ENCODE results near the gene SERINC5.
A peak's percentile ranks its signal among the peaks of the same experiment; 100 is the strongest.

The SERINC5 gene

DNA sequence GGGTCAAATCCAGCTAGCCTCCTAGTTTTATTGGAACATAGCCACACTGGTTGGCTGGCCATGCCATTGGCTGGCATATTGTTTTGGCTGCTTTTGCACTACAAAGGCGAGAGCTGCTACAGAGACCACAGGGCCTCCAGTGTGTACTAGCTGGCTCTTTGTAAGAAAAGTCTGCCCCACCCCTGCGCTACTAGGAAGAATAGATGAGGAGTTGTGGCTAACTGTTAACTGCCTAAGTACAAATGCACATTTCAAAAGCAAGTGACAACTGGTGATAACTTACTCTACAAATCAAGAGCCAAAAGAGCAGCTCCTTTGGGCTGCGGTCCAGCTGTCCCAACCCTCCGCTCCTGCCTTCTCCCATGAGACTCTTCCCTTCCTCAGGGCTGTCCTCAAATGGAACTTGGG lies 63.9 kb downstream of the SERINC5 start:
- Histone ChIP-seq H4K8ac (ENCODE audit: low read depth, low read length) (no peak overlapping the region), H3K36me3 (replicated peaks in 1 of 2; ENCODE audit: control insufficient read depth in 2 of 2, insufficient read depth in 2 of 2, low read length in 2 of 2) (no peaks in the 10 kb centered on the region), H3K9me3 (replicated peaks in 1 of 2; ENCODE audit: control insufficient read depth in 2 of 2, insufficient read depth in 1 of 2, low read depth in 1 of 2, low read length in 2 of 2) (no peaks in the 10 kb centered on the region), H3K27ac (replicated peaks; ENCODE audit: low read length) (peak overlapping the region; percentile 8), H2BK12ac (ENCODE audit: low read length) (no peak overlapping the region), H3K79me1 (ENCODE audit: low read depth, low read length) (peaks cover 4% of the 10 kb centered on the region), H3K4me1 (ENCODE audit: control insufficient read depth in 2 of 2, insufficient read depth in 1 of 2, low read depth in 1 of 2, low read length in 2 of 2) (peaks cover 33 to 37% of the 10 kb centered on the region in 2 donors), H3K14ac (ENCODE audit: low read length) (no peak overlapping the region), H3K4me3 (ENCODE audit: low read length in 2 of 2) (no peak overlapping the region), H3K9ac (ENCODE audit: low read depth, low read length, poor library complexity) (no peak overlapping the region), H2AFZ (ENCODE audit: low read length) (no peak overlapping the region), H3K18ac (ENCODE audit: low read length) (no peak overlapping the region), H3K23ac (ENCODE audit: low read depth, low read length, poor library complexity) (no peak overlapping the region), H2BK15ac (ENCODE audit: low read length) (no peak overlapping the region), H3K4ac (ENCODE audit: low read length) (no peak overlapping the region), H2BK120ac (ENCODE audit: low read depth, low read length) (no peak overlapping the region), H4K91ac (ENCODE audit: low read depth, low read length, poor library complexity) (no peak overlapping the region), H3K4me2 (ENCODE audit: insufficient read depth, low read length, poor library complexity, severe bottlenecking) (no peak overlapping the region), H3K27me3 (ENCODE audit: control insufficient read depth in 3 of 3, insufficient read depth in 3 of 3, low read depth in 1 of 3, low read length in 3 of 3) (peaks cover 0 to 67% (median 0%) of the 10 kb centered on the region in 3 experiments), H2BK5ac (ENCODE audit: low read length) (no peak overlapping the region), H2AK5ac (ENCODE audit: low read depth, low read length) (no peak overlapping the region)
- no peak for DNase-seq (ENCODE audit: low spot score)
- no CpG with 5 or more reads among the region's 4 CpGs for WGBS, 2 donors (ENCODE audit: extremely low coverage in 2 of 2, insufficient read length in 2 of 2, insufficient replicate concordance in 1 of 2)

GRCh38 chr5:80191397-80191796 lies 64.5 kb downstream of the SERINC5 start:
- H3K9me3 ChIP-seq (replicated peaks in 1 of 2; ENCODE audit: control insufficient read depth in 2 of 2, insufficient read depth in 1 of 2, low read depth in 1 of 2, low read length in 2 of 2): no peaks in the 10 kb centered on the region
- WGBS, 2 donors (ENCODE audit: extremely low coverage in 2 of 2, insufficient read length in 2 of 2, insufficient replicate concordance in 1 of 2): no CpG with 5 or more reads among the region's 4 CpGs
- no peak overlapping the region for H2BK120ac ChIP-seq (ENCODE audit: low read depth, low read length)
- H3K9ac ChIP-seq (ENCODE audit: low read depth, low read length, poor library complexity): no peak overlapping the region
- no peak overlapping the region for H3K4me3 ChIP-seq (ENCODE audit: low read length in 2 of 2)
- no peak overlapping the region for H3K18ac ChIP-seq (ENCODE audit: low read length)
- peaks cover 33 to 37% of the 10 kb centered on the region in 2 donors for H3K4me1 ChIP-seq (ENCODE audit: control insufficient read depth in 2 of 2, insufficient read depth in 1 of 2, low read depth in 1 of 2, low read length in 2 of 2)
- H2BK12ac ChIP-seq (ENCODE audit: low read length): no peak overlapping the region
- no peak overlapping the region for H4K91ac ChIP-seq (ENCODE audit: low read depth, low read length, poor library complexity)
- no peak overlapping the region for H2AFZ ChIP-seq (ENCODE audit: low read length)
- no peak overlapping the region for H3K27ac ChIP-seq (replicated peaks; ENCODE audit: low read length)
- H3K79me1 ChIP-seq (ENCODE audit: low read depth, low read length): peaks cover 4% of the 10 kb centered on the region
- no peak overlapping the region for H2BK5ac ChIP-seq (ENCODE audit: low read length)
- no peak overlapping the region for H4K8ac ChIP-seq (ENCODE audit: low read depth, low read length)
- no peak for DNase-seq (ENCODE audit: low spot score)
- H3K23ac ChIP-seq (ENCODE audit: low read depth, low read length, poor library complexity): no peak overlapping the region
- H3K14ac ChIP-seq (ENCODE audit: low read length): no peak overlapping the region
- no peak overlapping the region for H2AK5ac ChIP-seq (ENCODE audit: low read depth, low read length)
- no peak overlapping the region for H3K4me2 ChIP-seq (ENCODE audit: insufficient read depth, low read length, poor library complexity, severe bottlenecking)
- H3K27me3 ChIP-seq (ENCODE audit: control insufficient read depth in 3 of 3, insufficient read depth in 3 of 3, low read depth in 1 of 3, low read length in 3 of 3): peaks cover 0 to 70% (median 0%) of the 10 kb centered on the region in 3 experiments
- H2BK15ac ChIP-seq (ENCODE audit: low read length): no peak overlapping the region
- no peak overlapping the region for H3K4ac ChIP-seq (ENCODE audit: low read length)
- H3K36me3 ChIP-seq (replicated peaks in 1 of 2; ENCODE audit: control insufficient read depth in 2 of 2, insufficient read depth in 2 of 2, low read length in 2 of 2): no peaks in the 10 kb centered on the region

DNA sequence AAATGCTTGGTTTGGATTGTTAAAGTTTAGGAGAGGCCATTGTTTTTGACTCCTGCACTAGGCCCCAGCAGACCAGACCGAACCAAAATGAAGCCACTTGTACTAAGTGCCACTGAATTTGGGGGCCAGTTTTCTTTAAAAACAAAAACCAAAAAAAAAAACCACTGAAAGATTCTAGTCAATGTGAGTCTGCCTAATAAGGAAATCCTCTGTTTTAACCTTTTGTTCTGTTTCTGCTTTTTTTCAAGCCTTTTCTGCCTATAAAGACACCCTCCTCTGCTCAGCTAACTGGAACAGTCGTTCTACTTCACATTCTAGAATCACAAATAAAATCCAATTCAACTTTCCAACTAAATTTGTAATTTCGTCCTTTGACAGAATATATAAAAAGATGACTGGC lies 64.9 kb downstream of the SERINC5 start:
- no peak overlapping the region for H2BK15ac ChIP-seq (ENCODE audit: low read length)
- no peak overlapping the region for H4K91ac ChIP-seq (ENCODE audit: low read depth, low read length, poor library complexity)
- WGBS, 2 donors (ENCODE audit: extremely low coverage in 2 of 2, insufficient read length in 2 of 2, insufficient replicate concordance in 1 of 2): no CpG with 5 or more reads among the region's 3 CpGs
- no peak for DNase-seq (ENCODE audit: low spot score)
- no peak overlapping the region for H2BK5ac ChIP-seq (ENCODE audit: low read length)
- H2BK120ac ChIP-seq (ENCODE audit: low read depth, low read length): no peak overlapping the region
- no peak overlapping the region for H3K4ac ChIP-seq (ENCODE audit: low read length)
- H3K4me1 ChIP-seq (ENCODE audit: control insufficient read depth in 2 of 2, insufficient read depth in 1 of 2, low read depth in 1 of 2, low read length in 2 of 2): peaks cover 32 to 37% of the 10 kb centered on the region in 2 donors
- no peaks in the 10 kb centered on the region for H3K9me3 ChIP-seq (replicated peaks in 1 of 2; ENCODE audit: control insufficient read depth in 2 of 2, insufficient read depth in 1 of 2, low read depth in 1 of 2, low read length in 2 of 2)
- H3K4me2 ChIP-seq (ENCODE audit: insufficient read depth, low read length, poor library complexity, severe bottlenecking): no peak overlapping the region
- H2AK5ac ChIP-seq (ENCODE audit: low read depth, low read length): no peak overlapping the region
- no peak overlapping the region for H4K8ac ChIP-seq (ENCODE audit: low read depth, low read length)
- H3K18ac ChIP-seq (ENCODE audit: low read length): no peak overlapping the region
- H3K27me3 ChIP-seq (ENCODE audit: control insufficient read depth in 3 of 3, insufficient read depth in 3 of 3, low read depth in 1 of 3, low read length in 3 of 3): peaks cover 0 to 68% (median 0%) of the 10 kb centered on the region in 3 experiments
- no peak overlapping the region for H3K9ac ChIP-seq (ENCODE audit: low read depth, low read length, poor library complexity)
- peaks cover 3% of the 10 kb centered on the region for H3K79me1 ChIP-seq (ENCODE audit: low read depth, low read length)
- no peak overlapping the region for H2BK12ac ChIP-seq (ENCODE audit: low read length)
- no peak overlapping the region for H3K4me3 ChIP-seq (ENCODE audit: low read length in 2 of 2)
- H3K14ac ChIP-seq (ENCODE audit: low read length): no peak overlapping the region
- no peak overlapping the region for H3K27ac ChIP-seq (replicated peaks; ENCODE audit: low read length)
- no peaks in the 10 kb centered on the region for H3K36me3 ChIP-seq (replicated peaks in 1 of 2; ENCODE audit: control insufficient read depth in 2 of 2, insufficient read depth in 2 of 2, low read length in 2 of 2)
- H3K23ac ChIP-seq (ENCODE audit: low read depth, low read length, poor library complexity): no peak overlapping the region
- no peak overlapping the region for H2AFZ ChIP-seq (ENCODE audit: low read length)

GRCh38 chr5:80189701-80190100 lies 66.1 kb downstream of the SERINC5 start:
- Histone ChIP-seq H3K9ac (ENCODE audit: low read depth, low read length, poor library complexity) (no peak overlapping the region), H2BK15ac (ENCODE audit: low read length) (no peak overlapping the region), H2AK5ac (ENCODE audit: low read depth, low read length) (no peak overlapping the region), H2BK120ac (ENCODE audit: low read depth, low read length) (no peak overlapping the region), H3K4me2 (ENCODE audit: insufficient read depth, low read length, poor library complexity, severe bottlenecking) (no peak overlapping the region), H3K27ac (replicated peaks; ENCODE audit: low read length) (peak overlapping the region; percentile 8), H3K4me3 (ENCODE audit: low read length in 2 of 2) (no peak overlapping the region), H3K23ac (ENCODE audit: low read depth, low read length, poor library complexity) (no peak overlapping the region), H2BK12ac (ENCODE audit: low read length) (no peak overlapping the region), H4K8ac (ENCODE audit: low read depth, low read length) (no peak overlapping the region), H3K36me3 (replicated peaks in 1 of 2; ENCODE audit: control insufficient read depth in 2 of 2, insufficient read depth in 2 of 2, low read length in 2 of 2) (no peaks in the 10 kb centered on the region), H3K14ac (ENCODE audit: low read length) (no peak overlapping the region), H3K9me3 (replicated peaks in 1 of 2; ENCODE audit: control insufficient read depth in 2 of 2, insufficient read depth in 1 of 2, low read depth in 1 of 2, low read length in 2 of 2) (no peaks in the 10 kb centered on the region), H2AFZ (ENCODE audit: low read length) (no peak overlapping the region), H3K4me1 (ENCODE audit: control insufficient read depth in 2 of 2, insufficient read depth in 1 of 2, low read depth in 1 of 2, low read length in 2 of 2) (peaks cover 31 to 37% of the 10 kb centered on the region in 2 donors), H3K18ac (ENCODE audit: low read length) (no peak overlapping the region), H3K4ac (ENCODE audit: low read length) (no peak overlapping the region), H3K27me3 (ENCODE audit: control insufficient read depth in 3 of 3, insufficient read depth in 3 of 3, low read depth in 1 of 3, low read length in 3 of 3) (peaks cover 0 to 61% (median 0%) of the 10 kb centered on the region in 3 experiments), H2BK5ac (ENCODE audit: low read length) (no peak overlapping the region), H3K79me1 (ENCODE audit: low read depth, low read length) (peaks cover 2% of the 10 kb centered on the region), H4K91ac (ENCODE audit: low read depth, low read length, poor library complexity) (no peak overlapping the region)
- no peak for DNase-seq (ENCODE audit: low spot score)
- no CpG with 5 or more reads among the region's 3 CpGs for WGBS, 2 donors (ENCODE audit: extremely low coverage in 2 of 2, insufficient read length in 2 of 2, insufficient replicate concordance in 1 of 2)

Data from neuronal stem cell (in vitro differentiated cells).